Adipocyte (in vitro differentiated cells): ENCODE results near the gene NEDD4.
"Not testable (repeated sequence)": the region's sequence is repeated elsewhere in the genome, so short reads cannot be mapped to it uniquely, and the experiment has no call there.

Experiments
- DNase-seq: peaks from one replicate; pipeline ENCODE4 v3.0.0-alpha.2; 2015; ENCODE audit warnings: low read depth
- H3K27me3 ChIP-seq: replicated peaks from 2 replicates; pipeline ENCODE4 v1.7.0; 2013; ENCODE audit warnings: mild to moderate bottlenecking, low read length, moderate library complexity; ENCODE audit not compliant: control insufficient read depth, insufficient read depth
- H3K36me3 ChIP-seq: 2 replicates; pipeline ENCODE4 v1.7.0; 2013; ENCODE audit warnings: low read length, mild to moderate bottlenecking, moderate library complexity; ENCODE audit not compliant: control insufficient read depth, insufficient read depth, severe bottlenecking
- H3K4me1 ChIP-seq: 2 replicates; pipeline ENCODE4 v1.7.0; 2013; ENCODE audit warnings: mild to moderate bottlenecking, low read length, moderate library complexity; ENCODE audit not compliant: control insufficient read depth, insufficient read depth
- H3K4me3 ChIP-seq: 2 replicates; pipeline ENCODE4 v1.7.0; 2013; ENCODE audit warnings: mild to moderate bottlenecking, low read length, moderate library complexity
- H3K9ac ChIP-seq: 2 replicates; pipeline ENCODE4 v1.7.0; 2013; ENCODE audit warnings: mild to moderate bottlenecking, low read length, moderate library complexity
- H3K9me3 ChIP-seq: 2 replicates; pipeline ENCODE4 v1.7.0; 2013; ENCODE audit warnings: mild to moderate bottlenecking, low read length, moderate library complexity; ENCODE audit not compliant: control insufficient read depth

The NEDD4 gene

GRCh38 chr15:55821740-55822139 is 171.7 kb downstream of the NEDD4 start:
- H3K4me3 ChIP-seq, DNase-seq, H3K9me3 ChIP-seq, H3K36me3 ChIP-seq, H3K9ac ChIP-seq, H3K27me3 ChIP-seq: not testable (repeated sequence)
- H3K4me1 ChIP-seq, result peaks cover 18% of the 10 kb centered on the region

- Histone ChIP-seq H3K27me3 (no peaks in the 10 kb centered on the region), H3K9me3 (no peaks in the 10 kb centered on the region), H3K4me3 (no peak overlapping the region), H3K9ac (no peak overlapping the region), H3K36me3 (no peaks in the 10 kb centered on the region), H3K4me1 (peaks cover 18% of the 10 kb centered on the region)
- DNase-seq, result no peak
Measured at GRCh38 chr15:55820043-55820442, 173.4 kb downstream of the NEDD4 start.

GRCh38 chr15:55819397-55820034 is 173.9 kb downstream of the NEDD4 start:
- Histone ChIP-seq H3K9ac (no peak overlapping the region), H3K27me3 (no peaks in the 10 kb centered on the region), H3K36me3 (no peaks in the 10 kb centered on the region), H3K4me3 (no peak overlapping the region), H3K4me1 (peaks cover 18% of the 10 kb centered on the region), H3K9me3 (no peaks in the 10 kb centered on the region)
- DNase-seq, result no peak

- no peak overlapping the region for H3K4me3 ChIP-seq
- H3K27me3 ChIP-seq, result no peaks in the 10 kb centered on the region
- no peaks in the 10 kb centered on the region for H3K9me3 ChIP-seq
- DNase-seq, result no peak
- H3K36me3 ChIP-seq, result no peaks in the 10 kb centered on the region
- no peak overlapping the region for H3K9ac ChIP-seq
- no peaks in the 10 kb centered on the region for H3K4me1 ChIP-seq
Measured at GRCh38 chr15:55816017-55816416, 177.4 kb downstream of the NEDD4 start.

- no peak overlapping the region for H3K4me3 ChIP-seq
- H3K36me3 ChIP-seq, result no peaks in the 10 kb centered on the region
- peaks cover 15% of the 10 kb centered on the region for H3K4me1 ChIP-seq
- DNase-seq, result no peak
- H3K9me3 ChIP-seq, result no peaks in the 10 kb centered on the region
- peaks cover 4% of the 10 kb centered on the region for H3K27me3 ChIP-seq
- no peak overlapping the region for H3K9ac ChIP-seq
Measured at GRCh38 chr15:55802600-55803376, 190.6 kb downstream of the NEDD4 start.

GRCh38 chr15:55800216-55800615 is 193.2 kb downstream of the NEDD4 start:
- Histone ChIP-seq H3K36me3 (no peaks in the 10 kb centered on the region), H3K4me1 (peaks cover 15% of the 10 kb centered on the region), H3K27me3 (peaks cover 12% of the 10 kb centered on the region), H3K9ac (peak overlapping the region; percentile 55), H3K9me3 (no peaks in the 10 kb centered on the region), H3K4me3 (peak overlapping the region; percentile 25)
- no peak for DNase-seq

- Histone ChIP-seq H3K4me3 (peak overlapping the region; percentile 25), H3K4me1 (peaks cover 15% of the 10 kb centered on the region), H3K36me3 (no peaks in the 10 kb centered on the region), H3K9ac (peak overlapping the region; percentile 55), H3K27me3 (peaks cover 15% of the 10 kb centered on the region), H3K9me3 (no peaks in the 10 kb centered on the region)
- peak; percentile 76 for DNase-seq
Measured at GRCh38 chr15:55799291-55800212, 193.9 kb downstream of the NEDD4 start.

GRCh38 chr15:55796321-55796965 is 197.0 kb downstream of the NEDD4 start:
- Histone ChIP-seq H3K4me1 (peaks cover 28% of the 10 kb centered on the region), H3K9me3 (no peaks in the 10 kb centered on the region), H3K27me3 (peaks cover 15% of the 10 kb centered on the region), H3K4me3 (no peak overlapping the region), H3K36me3 (no peaks in the 10 kb centered on the region), H3K9ac (no peak overlapping the region)
- DNase-seq, result peak; percentile 19

- DNase-seq, result no peak
- H3K9ac ChIP-seq, result no peak overlapping the region
- no peaks in the 10 kb centered on the region for H3K9me3 ChIP-seq
- H3K4me1 ChIP-seq, result peaks cover 34% of the 10 kb centered on the region
- no peak overlapping the region for H3K4me3 ChIP-seq
- H3K36me3 ChIP-seq, result no peaks in the 10 kb centered on the region
- peaks cover 15% of the 10 kb centered on the region for H3K27me3 ChIP-seq
Measured at GRCh38 chr15:55795031-55795430, 198.4 kb downstream of the NEDD4 start.

- H3K9me3 ChIP-seq, result no peaks in the 10 kb centered on the region
- H3K9ac ChIP-seq, result peak overlapping the region; percentile 46
- H3K36me3 ChIP-seq, result no peaks in the 10 kb centered on the region
- H3K4me1 ChIP-seq, result peaks cover 21% of the 10 kb centered on the region
- peak overlapping the region; percentile 3 for H3K4me3 ChIP-seq
- peak; percentile 45 for DNase-seq
- H3K27me3 ChIP-seq, result peaks cover 14% of the 10 kb centered on the region
Measured at GRCh38 chr15:55791551-55792400, 201.6 kb downstream of the NEDD4 start.
